ENCODE results near the gene SPAG16.

GRCh38 chr2:214310319-214310718, 1026.1 kb downstream of the SPAG16 start:
- TF ChIP-seq CTCF (IDR thresholded peaks at IDR 0.05) (peak; percentile 32; the same call in 1 of the 2 replicates), POLR2AphosphoS5 (IDR thresholded peaks at IDR 0.05; ENCODE audit: low read depth, low read length) (no peak), SIN3A (IDR thresholded peaks at IDR 0.05; ENCODE audit: borderline replicate concordance, insufficient read depth, low read depth, low read length) (no peak)

All from Panc1 (cell line).